Lung (tissue), 12 donors: ENCODE measurements around the gene SAV1. TPM values are rescaled to one million over a fixed set of nuclear protein-coding genes. Genes with fewer than 3 reads are reported as not detected.

Experiments used
- ATAC-seq: fragments of 200-7000 bp; cut with Tn5 transposase; one replicate; pipeline ENCODE4 v1.9.1; 2020; ENCODE audit warnings: moderate number of reproducible peaks; ENCODE audit not compliant: insufficient read depth, low FRiP score
- DNase-seq, 3 donors: peaks; one replicate each; pipeline ENCODE4 v3.0.0-alpha.2; 2013 to 2017
- H3K27ac ChIP-seq, 2 donors: one replicate each; pipeline ENCODE4 v1.5.1; 2013; ENCODE audit warnings: mild to moderate bottlenecking in 2 of 2, moderate library complexity in 2 of 2, control low read depth in 1 of 2, inconsistent platforms in 1 of 2, low read depth in 1 of 2, low read length in 1 of 2
- H3K27me3 ChIP-seq, 3 donors: one replicate each; pipeline ENCODE4 v1.5.1; 2013; ENCODE audit warnings: low read length in 2 of 3; ENCODE audit not compliant: control insufficient read depth in 3 of 3, insufficient read depth in 3 of 3
- H3K36me3 ChIP-seq, 4 donors: one replicate each; pipeline ENCODE4 v1.5.1; 2013; ENCODE audit warnings: low read length in 4 of 4, mild to moderate bottlenecking in 1 of 4, moderate library complexity in 1 of 4; ENCODE audit not compliant: control insufficient read depth in 4 of 4, insufficient read depth in 4 of 4
- H3K4me1 ChIP-seq, 5 donors: one replicate each; pipeline ENCODE4 v1.5.1; 2013; ENCODE audit warnings: low read length in 5 of 5, mild to moderate bottlenecking in 2 of 5, moderate library complexity in 1 of 5; ENCODE audit not compliant: control insufficient read depth in 5 of 5, insufficient read depth in 5 of 5
- H3K4me3 ChIP-seq: one replicate; pipeline ENCODE4 v1.5.1; 2013; ENCODE audit warnings: mild to moderate bottlenecking, control low read depth, moderate library complexity
- H3K9ac ChIP-seq, 2 donors: one replicate each; pipeline ENCODE4 v1.5.1; 2013; ENCODE audit warnings: low read length in 2 of 2, control low read depth in 1 of 2; ENCODE audit not compliant: insufficient read depth in 1 of 2
- H3K9me3 ChIP-seq, 4 donors: one replicate each; pipeline ENCODE4 v1.5.1; 2013; ENCODE audit warnings: low read length in 3 of 4, mild to moderate bottlenecking in 1 of 4, moderate library complexity in 1 of 4; ENCODE audit not compliant: control insufficient read depth in 4 of 4, insufficient read depth in 3 of 4
- WGBS, 2 donors: extraction: QIAGEN DNeasy Blood & Tissue Kit; methylation state at CpG; one replicate each; pipeline ENCODE4 v1.1.7; 2013; 5-methylcytosine and 5-hydroxymethylcytosine counted together
- polyA plus RNA-seq, 2 donors: library from polyadenylated mRNA; stranded (reverse); fragments of 200-250 nt; gene quantifications; one replicate each; pipeline ENCODE4 v1.2.1, GENCODE V29; 2013
- total RNA-seq, 2 donors: library from RNA; depleted of rRNA in 1 of 2; stranded (reverse); fragments of >200 nt in 1 of 2; gene quantifications; one replicate each; pipeline ENCODE4 v1.2.1, GENCODE V29; 2014 to 2021
- TF ChIP-seq, protein P1 (sequence below): IDR thresholded peaks from 2 replicates; pipeline ENCODE4 v1.5.1; 2012; ENCODE audit warnings: mild to moderate bottlenecking; ENCODE audit errors: control extremely low read depth, extremely low read depth
- donor health status: control.
- donor health status: control.
- donor health status: Bipolar disorder and iron deficiency.
- donor health status: healthy.
- donor health status: DM: yes; HTN: yes; CAD: no.

SAV1 gene
- total and polyA plus RNA-seq, 4 donors, result 17.9 to 76.1 (median 29.3) TPM

GRCh38 chr14:50675597-50675996, 7.5 kb upstream of the SAV1 start:
- Histone ChIP-seq H3K4me1 (peaks cover 0 to 8% (median 0%) of the 10 kb centered on the region in 5 donors), H3K36me3 (no peaks in the 10 kb centered on the region), H3K27ac (no peak overlapping the region), H3K4me3 (no peak overlapping the region), H3K9ac (no peak overlapping the region), H3K9me3 (no peaks in the 10 kb centered on the region), H3K27me3 (no peaks in the 10 kb centered on the region)
- no peak for DNase-seq
- TF ChIP-seq, protein P1, sequence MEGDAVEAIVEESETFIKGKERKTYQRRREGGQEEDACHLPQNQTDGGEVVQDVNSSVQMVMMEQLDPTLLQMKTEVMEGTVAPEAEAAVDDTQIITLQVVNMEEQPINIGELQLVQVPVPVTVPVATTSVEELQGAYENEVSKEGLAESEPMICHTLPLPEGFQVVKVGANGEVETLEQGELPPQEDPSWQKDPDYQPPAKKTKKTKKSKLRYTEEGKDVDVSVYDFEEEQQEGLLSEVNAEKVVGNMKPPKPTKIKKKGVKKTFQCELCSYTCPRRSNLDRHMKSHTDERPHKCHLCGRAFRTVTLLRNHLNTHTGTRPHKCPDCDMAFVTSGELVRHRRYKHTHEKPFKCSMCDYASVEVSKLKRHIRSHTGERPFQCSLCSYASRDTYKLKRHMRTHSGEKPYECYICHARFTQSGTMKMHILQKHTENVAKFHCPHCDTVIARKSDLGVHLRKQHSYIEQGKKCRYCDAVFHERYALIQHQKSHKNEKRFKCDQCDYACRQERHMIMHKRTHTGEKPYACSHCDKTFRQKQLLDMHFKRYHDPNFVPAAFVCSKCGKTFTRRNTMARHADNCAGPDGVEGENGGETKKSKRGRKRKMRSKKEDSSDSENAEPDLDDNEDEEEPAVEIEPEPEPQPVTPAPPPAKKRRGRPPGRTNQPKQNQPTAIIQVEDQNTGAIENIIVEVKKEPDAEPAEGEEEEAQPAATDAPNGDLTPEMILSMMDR, result no peak
- WGBS, 2 donors, result 72 to 84% methylated on average over 2 of the region's 2 CpGs
- no peak for ATAC-seq

- WGBS, 2 donors, result 93 to 94% methylated on average over 6 of the region's 6 CpGs
- DNase-seq (no peak), ATAC-seq (no peak)
- Histone ChIP-seq H3K9ac (no peak overlapping the region), H3K27ac (no peak overlapping the region), H3K4me1 (peaks cover 0 to 17% (median 0%) of the 10 kb centered on the region in 5 donors), H3K27me3 (no peaks in the 10 kb centered on the region), H3K9me3 (no peaks in the 10 kb centered on the region), H3K4me3 (no peak overlapping the region), H3K36me3 (no peaks in the 10 kb centered on the region)
- TF ChIP-seq, protein P1, result no peak
These were observed 2.8 kb upstream of the SAV1 start for GRCh38 chr14:50670866-50671256.

DNA sequence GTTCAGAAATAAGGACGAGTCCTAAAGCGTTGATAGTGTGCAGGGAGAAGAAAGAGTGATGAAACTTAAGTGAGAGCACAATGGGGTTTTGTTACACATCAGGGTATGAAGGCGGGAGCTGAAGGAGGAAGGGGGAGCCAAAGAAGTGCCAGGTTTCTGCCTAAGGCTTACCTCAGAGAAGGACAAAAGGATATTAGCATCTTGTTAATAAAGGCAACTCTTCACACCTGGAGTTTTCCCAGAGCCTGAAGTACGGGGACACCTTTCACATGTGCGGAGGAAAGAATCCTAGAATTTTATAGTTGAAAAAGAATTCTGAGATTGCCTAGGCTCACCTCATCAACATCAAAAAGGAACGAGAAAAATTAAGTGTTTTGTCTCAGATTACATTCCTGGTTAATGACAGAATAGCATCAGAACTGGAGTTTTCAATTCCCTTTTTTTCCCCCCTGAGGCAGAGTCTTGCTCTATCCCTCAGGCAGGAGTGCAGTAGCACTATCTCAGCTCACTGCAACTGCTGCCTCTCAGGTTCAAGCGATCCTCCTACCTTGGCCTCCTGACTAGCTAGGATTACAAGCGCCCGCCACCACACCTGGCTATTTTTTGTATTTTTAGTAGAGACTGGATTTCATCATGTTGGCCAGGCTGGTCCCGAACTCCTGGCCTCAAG, 2.2 kb upstream of the SAV1 start:
- no peak for DNase-seq
- Histone ChIP-seq H3K4me3 (no peak overlapping the region), H3K27me3 (no peaks in the 10 kb centered on the region), H3K9me3 (no peaks in the 10 kb centered on the region), H3K36me3 (no peaks in the 10 kb centered on the region), H3K27ac (no peak overlapping the region), H3K9ac (no peak overlapping the region), H3K4me1 (peaks cover 0 to 22% (median 1%) of the 10 kb centered on the region in 5 donors)
- TF ChIP-seq, protein P1, result no peak
- ATAC-seq, result no peak
- WGBS, 2 donors, result 86 to 87% methylated on average over 10 of the region's 10 CpGs

- DNase-seq (no peak), ATAC-seq (no peak)
- H3K27me3 ChIP-seq, result no peaks in the 10 kb centered on the region
- H3K27ac ChIP-seq, result no peak overlapping the region
- no peak overlapping the region for H3K9ac ChIP-seq
- H3K36me3 ChIP-seq, result peaks cover 0 to 4% (median 2%) of the 10 kb centered on the region in 4 donors
- no peaks in the 10 kb centered on the region for H3K9me3 ChIP-seq
- TF ChIP-seq, protein P1, result no peak
- peaks cover 0 to 22% (median 4%) of the 10 kb centered on the region in 5 donors for H3K4me1 ChIP-seq
- 94 to 96% methylated on average over 4 of the region's 4 CpGs for WGBS, 2 donors
- H3K4me3 ChIP-seq, result no peak overlapping the region
These were observed 1.4 kb upstream of the SAV1 start for GRCh38 chr14:50669441-50669986.
